HepG2 (cell line): ENCODE data around the gene CCDC196. TPM values are rescaled to one million over a fixed set of nuclear protein-coding genes. Genes with fewer than 3 reads are reported as not detected.
A peak's percentile ranks its signal among the peaks of the same experiment; 100 is the strongest.

Experiments used
- ARID5B ChIP-seq: IDR thresholded peaks from 2 replicates; pipeline ENCODE4 v1.4.0; 2020; ENCODE audit warnings: mild to moderate bottlenecking, missing genetic modification reagents
- CBX5 ChIP-seq: sonication (generic); formaldehyde crosslinking; IDR thresholded peaks from 2 replicates; pipeline ENCODE4 v1.4.0; 2020; ENCODE audit warnings: missing genetic modification reagents, borderline replicate concordance
- CSRNP1 ChIP-seq: sonication (generic); formaldehyde crosslinking; IDR thresholded peaks from 2 replicates; pipeline ENCODE4 v1.8.1; 2023; ENCODE audit warnings: mild to moderate bottlenecking, missing genetic modification reagents
- LBX2 ChIP-seq: sonication (generic); formaldehyde crosslinking; IDR thresholded peaks from 2 replicates; pipeline ENCODE4 v1.5.0; 2020; ENCODE audit warnings: missing genetic modification reagents, mild to moderate bottlenecking, borderline replicate concordance
- NFATC3 ChIP-seq: sonication (generic); formaldehyde crosslinking; IDR thresholded peaks from 2 replicates; pipeline ENCODE4 v1.5.1; 2020; ENCODE audit warnings: mild to moderate bottlenecking, missing genetic modification reagents
- NFRKB ChIP-seq: fragments of 450-650 bp; IDR thresholded peaks from 2 replicates; pipeline ENCODE4 v1.6.1; 2017
- PHF8 ChIP-seq: sonication (generic); formaldehyde crosslinking; IDR thresholded peaks from 2 replicates; pipeline ENCODE4 v1.5.0; 2020; ENCODE audit warnings: missing genetic modification reagents
- PLSCR1 ChIP-seq: sonication (generic); formaldehyde crosslinking; IDR thresholded peaks from 2 replicates; pipeline ENCODE4 v1.5.0; 2020; ENCODE audit warnings: missing genetic modification reagents, mild to moderate bottlenecking, borderline replicate concordance
- PREB ChIP-seq: sonication (generic); formaldehyde crosslinking; IDR thresholded peaks from 2 replicates; pipeline ENCODE4 v1.4.0; 2020; ENCODE audit warnings: missing genetic modification reagents
- SMAD9 ChIP-seq: sonication (generic); formaldehyde crosslinking; IDR thresholded peaks from 2 replicates; pipeline ENCODE4 v1.5.1; 2020; ENCODE audit warnings: mild to moderate bottlenecking, missing genetic modification reagents
- SP4 ChIP-seq: sonication (generic); formaldehyde crosslinking; IDR thresholded peaks from 2 replicates; pipeline ENCODE4 v1.8.1; 2023; ENCODE audit warnings: mild to moderate bottlenecking, missing genetic modification reagents
- SP5 ChIP-seq: IDR thresholded peaks from 2 replicates; pipeline ENCODE4 v1.6.1; 2016; ENCODE audit warnings: low read depth, borderline replicate concordance
- ZNF281 ChIP-seq: sonication (generic); formaldehyde crosslinking; IDR thresholded peaks from 2 replicates; pipeline ENCODE4 v1.4.0; 2020; ENCODE audit warnings: missing genetic modification reagents, borderline replicate concordance
- ZNF691 ChIP-seq: sonication (generic); formaldehyde crosslinking; IDR thresholded peaks from 2 replicates; pipeline ENCODE4 v1.4.0; 2020; ENCODE audit warnings: missing genetic modification reagents, low read depth, mild to moderate bottlenecking, borderline replicate concordance
- ZNF776 ChIP-seq: sonication (generic); formaldehyde crosslinking; IDR thresholded peaks from 2 replicates; pipeline ENCODE4 v1.4.0; 2020; ENCODE audit warnings: mild to moderate bottlenecking, missing genetic modification reagents
- ZNF790 ChIP-seq: sonication (generic); formaldehyde crosslinking; IDR thresholded peaks from 2 replicates; pipeline ENCODE4 v1.8.0; 2022; ENCODE audit warnings: missing genetic modification reagents, mild to moderate bottlenecking, borderline replicate concordance
- polyA plus RNA-seq, 8 experiments: library from polyadenylated mRNA; depleted of rRNA in 3 of 8; stranded (reverse) in 7 of 8; unstranded in 1 of 8; fragments of >200 nt; fragmentation: Illumina TruSeq in 4 of 8; extraction: Trizol in 4 of 8; gene quantifications; 2 replicates each; pipeline versions ENCODE4 v1.2.1 to v1.2.3, GENCODE V29; 2011 to 2016; ENCODE audit warnings: low read depth in 4 of 8, missing spikeins in 1 of 8, mixed read lengths in 1 of 8; ENCODE audit not compliant: insufficient read depth in 1 of 8
- total RNA-seq, 5 experiments: library from RNA; depleted of rRNA; stranded (reverse); fragments of >200 nt; fragmentation: Illumina TruSeq; extraction: Trizol; gene quantifications; 2 replicates each; pipeline ENCODE4 v1.2.3, GENCODE V29; 2016; ENCODE audit warnings: low read depth in 1 of 5

CCDC196 gene
- total and polyA plus RNA-seq, 2 of the 13 experiments (the other 11 are each of a cell fraction or from before 2014, with no cell fraction given): not detected

GRCh38 chr14:66507722-66508546 lies 21.8 kb downstream of the CCDC196 start, which contains the start of gene GPHN (continued):
- TF ChIP-seq CBX5 (CRISPR knock-in tag) (peak; percentile 67), ZNF281 (CRISPR knock-in tag) (no peak), ZNF691 (CRISPR knock-in tag) (peak; percentile 33), CSRNP1 (CRISPR knock-in tag) (peak; percentile 76), ARID5B (CRISPR knock-in tag) (peak; percentile 45; the same call in 1 of the 2 replicates), PREB (CRISPR knock-in tag) (no peak; the same call in 1 of the 2 replicates), ZNF790 (CRISPR knock-in tag) (no peak), NFRKB (no peak), SP4 (CRISPR knock-in tag) (peak; percentile 77; the same call in 1 of the 2 replicates), PLSCR1 (CRISPR knock-in tag) (peak; percentile 66; the same call in 1 of the 2 replicates), SP5 (CRISPR knock-in tag) (peak; percentile 59), SMAD9 (CRISPR knock-in tag) (no peak), NFATC3 (no peak), ZNF776 (CRISPR knock-in tag) (no peak; the same call in 1 of the 2 replicates), LBX2 (CRISPR knock-in tag) (peak; percentile 20; the same call in 1 of the 2 replicates), PHF8 (peak; percentile 94)
